H1 (cell line): ENCODE measurements around the gene DGAT2. TPM values are rescaled to one million over a fixed set of nuclear protein-coding genes. Genes with fewer than 3 reads are reported as not detected.

Experiments used
- KDM4A ChIP-seq: IDR thresholded peaks from one replicate; pipeline ENCODE4 v1.7.1; 2012; ENCODE audit warnings: low read depth, mild to moderate bottlenecking, moderate library complexity, low read length, inconsistent platforms; ENCODE audit not compliant: severe bottlenecking
- SP4 ChIP-seq: IDR thresholded peaks from 2 replicates; pipeline ENCODE4 v1.6.1; 2012; ENCODE audit warnings: low read length, inconsistent platforms
- TAF7 ChIP-seq: optimal IDR thresholded peaks from 2 replicates; pipeline ENCODE3; 2011; ENCODE audit warnings: low read depth, mild to moderate bottlenecking, inconsistent platforms, low read length, moderate library complexity, borderline replicate concordance
- ZNF274 ChIP-seq: IDR thresholded peaks from 2 replicates; pipeline ENCODE4 v1.7.0; 2012; ENCODE audit warnings: low read length, borderline replicate concordance; ENCODE audit errors: extremely low read depth
- polyA plus RNA-seq, 7 experiments: library from polyadenylated mRNA; depleted of rRNA in 3 of 7; stranded (reverse) in 5 of 7; unstranded in 2 of 7; fragments of >200 nt in 5 of 7; fragments of 200-250 nt in 2 of 7; gene quantifications; 1 replicate in 5 of 7; 2 replicates in 1 of 7; 4 replicates in 1 of 7; pipeline versions ENCODE4 v1.2.1 to v1.2.3, GENCODE V29; 2011 to 2013; ENCODE audit warnings: missing spikeins in 2 of 7, mixed read lengths in 2 of 7
- total RNA-seq: library from RNA; stranded (reverse); fragmentation: NEBNext Ultra II Directional; extraction: Animal tissue kit (Norgen Biotek cat#: 25700); gene quantifications from 2 replicates; pipeline ENCODE4 v1.2.1, GENCODE V29; 2021

Gene DGAT2
- total and polyA plus RNA-seq, 2 of the 8 experiments (the other 6 are each of a cell fraction or from before 2014, with no cell fraction given), result 3.2 to 5.9 TPM

- TF ChIP-seq KDM4A, result no peak
- TF ChIP-seq SP4, result no peak
- TF ChIP-seq ZNF274, result no peak
- TF ChIP-seq TAF7, result no peak
Measured at GRCh38 chr11:75728992-75729391, 39.6 kb upstream of the DGAT2 start (continued).
